Measurements from ENCODE around the gene IL17A. TPM values are rescaled to one million over a fixed set of nuclear protein-coding genes. Genes with fewer than 3 reads are reported as not detected.

IL17A gene
- total and polyA plus RNA-seq, 2 experiments from 2014 or later = not detected

DNA sequence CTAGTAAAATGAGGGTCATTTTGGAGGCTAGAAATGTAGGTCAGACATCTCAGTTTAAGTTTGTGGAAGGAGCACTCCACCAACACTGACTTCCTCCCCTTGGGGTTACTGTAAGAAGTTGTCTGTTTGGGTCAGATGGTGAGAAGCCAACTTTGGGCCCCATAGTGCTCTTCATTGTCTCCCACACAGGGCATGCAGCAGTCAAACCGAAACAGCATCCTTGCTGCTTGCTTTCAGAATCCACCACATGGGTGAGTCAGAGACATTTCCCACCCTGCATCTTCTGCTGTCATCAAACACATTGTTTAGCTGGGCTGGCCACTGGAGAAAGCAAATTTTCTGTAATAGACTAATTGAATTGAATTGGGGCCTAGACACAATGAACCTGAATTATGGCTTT, 41.3 kb downstream of the IL17A start:
- DNase-seq (ENCODE audit: low spot score) = no peak
- no peaks in the 10 kb centered on the region for H4K20me1 ChIP-seq (ENCODE audit: insufficient read depth, poor library complexity, severe bottlenecking)
- TF ChIP-seq EZH2 (IDR thresholded peaks at IDR 0.05; ENCODE audit: borderline replicate concordance) (no peak), EZH2phosphoT487 (IDR thresholded peaks at IDR 0.05; ENCODE audit: low read depth, severe bottlenecking, unreplicated experiment) (no peak)
- TF ChIP-seq, protein P1, sequence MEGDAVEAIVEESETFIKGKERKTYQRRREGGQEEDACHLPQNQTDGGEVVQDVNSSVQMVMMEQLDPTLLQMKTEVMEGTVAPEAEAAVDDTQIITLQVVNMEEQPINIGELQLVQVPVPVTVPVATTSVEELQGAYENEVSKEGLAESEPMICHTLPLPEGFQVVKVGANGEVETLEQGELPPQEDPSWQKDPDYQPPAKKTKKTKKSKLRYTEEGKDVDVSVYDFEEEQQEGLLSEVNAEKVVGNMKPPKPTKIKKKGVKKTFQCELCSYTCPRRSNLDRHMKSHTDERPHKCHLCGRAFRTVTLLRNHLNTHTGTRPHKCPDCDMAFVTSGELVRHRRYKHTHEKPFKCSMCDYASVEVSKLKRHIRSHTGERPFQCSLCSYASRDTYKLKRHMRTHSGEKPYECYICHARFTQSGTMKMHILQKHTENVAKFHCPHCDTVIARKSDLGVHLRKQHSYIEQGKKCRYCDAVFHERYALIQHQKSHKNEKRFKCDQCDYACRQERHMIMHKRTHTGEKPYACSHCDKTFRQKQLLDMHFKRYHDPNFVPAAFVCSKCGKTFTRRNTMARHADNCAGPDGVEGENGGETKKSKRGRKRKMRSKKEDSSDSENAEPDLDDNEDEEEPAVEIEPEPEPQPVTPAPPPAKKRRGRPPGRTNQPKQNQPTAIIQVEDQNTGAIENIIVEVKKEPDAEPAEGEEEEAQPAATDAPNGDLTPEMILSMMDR (IDR thresholded peaks at IDR 0.05; ENCODE audit: poor library complexity) = no peak
- no peaks in the 10 kb centered on the region for H3K9me3 ChIP-seq (ENCODE audit: low read depth)
- WGBS (ENCODE audit: low lambda C conversion rate, missing lambda C conversion rate) = 100% methylated on average over 1 of the region's 1 CpG
- H3K27ac ChIP-seq = no peak overlapping the region
- no peaks in the 10 kb centered on the region for H3K36me3 ChIP-seq (replicated peaks; ENCODE audit: insufficient read depth, low read depth)
- peaks cover 5% of the 10 kb centered on the region for H3K27me3 ChIP-seq
- H3K9me2 ChIP-seq (replicated peaks; ENCODE audit: insufficient read depth) = no peaks in the 10 kb centered on the region
- H2AFZ ChIP-seq = no peak overlapping the region
- H3K4me1 ChIP-seq (ENCODE audit: insufficient read depth) = no peaks in the 10 kb centered on the region
- H3K4me3 ChIP-seq = no peak overlapping the region
- H3K4me2 ChIP-seq = no peak overlapping the region
- H3K79me2 ChIP-seq = no peaks in the 10 kb centered on the region

DNA sequence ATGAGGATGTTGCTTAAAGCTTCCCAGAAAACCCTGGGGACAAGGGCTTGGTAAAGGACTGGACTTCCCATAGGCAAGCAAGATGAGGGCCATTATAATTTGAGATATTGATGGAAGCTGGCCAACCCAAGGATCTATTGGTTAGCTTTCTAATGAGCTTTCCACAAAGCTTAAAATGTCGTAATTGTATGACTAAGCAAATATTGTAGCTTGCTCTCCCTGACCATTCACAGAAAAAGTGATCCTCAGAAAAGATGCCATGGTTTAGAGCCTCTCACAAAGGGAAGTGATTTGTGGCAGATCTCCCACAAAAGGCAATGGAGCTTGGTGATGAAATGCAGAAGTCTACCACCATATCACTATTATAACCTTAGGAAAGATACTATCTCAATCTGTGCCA, 44.5 kb downstream of the IL17A start:
- Histone ChIP-seq H3K4me2 (no peak overlapping the region), H3K79me2 (no peaks in the 10 kb centered on the region), H3K27me3 (no peaks in the 10 kb centered on the region), H3K9me2 (replicated peaks; ENCODE audit: insufficient read depth) (no peaks in the 10 kb centered on the region), H3K4me1 (ENCODE audit: insufficient read depth) (no peaks in the 10 kb centered on the region), H4K20me1 (ENCODE audit: insufficient read depth, poor library complexity, severe bottlenecking) (no peaks in the 10 kb centered on the region), H3K36me3 (replicated peaks; ENCODE audit: insufficient read depth, low read depth) (no peaks in the 10 kb centered on the region), H3K4me3 (no peak overlapping the region), H3K27ac (no peak overlapping the region), H3K9me3 (ENCODE audit: low read depth) (no peaks in the 10 kb centered on the region), H2AFZ (no peak overlapping the region)
- DNase-seq (ENCODE audit: low spot score) = no peak
- 80% methylated on average over 1 of the region's 1 CpG for WGBS (ENCODE audit: low lambda C conversion rate, missing lambda C conversion rate)
- TF ChIP-seq EZH2phosphoT487 (IDR thresholded peaks at IDR 0.05; ENCODE audit: low read depth, severe bottlenecking, unreplicated experiment) (no peak), EZH2 (IDR thresholded peaks at IDR 0.05; ENCODE audit: borderline replicate concordance) (no peak)
- TF ChIP-seq, protein P1 (IDR thresholded peaks at IDR 0.05; ENCODE audit: poor library complexity) = no peak

DNA sequence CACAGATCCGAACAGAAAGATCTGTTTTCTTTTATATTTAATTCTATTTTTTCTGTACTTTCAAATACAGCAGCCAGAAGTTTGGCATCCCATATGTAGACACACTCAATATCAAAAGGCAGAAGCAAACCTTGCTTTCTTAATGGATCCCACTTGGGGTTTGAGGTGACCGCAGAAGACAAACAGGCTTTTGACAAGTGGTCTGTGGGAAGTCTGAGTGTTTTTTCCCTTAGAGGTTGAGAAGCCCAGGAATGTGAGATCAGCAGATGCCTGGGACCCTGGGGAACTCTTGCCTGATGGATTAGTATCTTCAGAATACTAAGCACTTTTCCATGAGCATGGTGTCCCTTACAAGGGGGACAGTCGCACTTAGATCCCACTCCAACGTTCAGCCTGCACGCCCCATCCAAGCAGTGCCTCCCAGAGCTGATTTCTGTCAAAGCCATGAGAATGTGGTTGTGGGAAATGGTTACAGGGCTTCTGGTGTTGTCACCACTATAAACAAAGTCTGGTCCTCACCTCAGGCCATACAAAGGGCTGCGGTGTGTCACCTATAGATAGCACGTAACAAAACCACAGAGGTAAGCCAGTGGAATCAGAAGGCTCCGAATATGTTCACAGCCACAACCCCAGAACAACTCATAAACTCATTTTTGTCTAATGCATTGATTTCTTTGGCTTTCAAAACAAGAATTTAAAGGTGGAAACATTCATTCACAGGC, 45.4 kb downstream of the IL17A start:
- Histone ChIP-seq H3K9me3 (ENCODE audit: low read depth) (no peaks in the 10 kb centered on the region), H3K27ac (no peak overlapping the region), H3K36me3 (replicated peaks; ENCODE audit: insufficient read depth, low read depth) (no peaks in the 10 kb centered on the region), H3K4me3 (no peak overlapping the region), H3K27me3 (no peaks in the 10 kb centered on the region), H3K79me2 (no peaks in the 10 kb centered on the region), H2AFZ (no peak overlapping the region), H3K4me1 (ENCODE audit: insufficient read depth) (no peaks in the 10 kb centered on the region), H4K20me1 (ENCODE audit: insufficient read depth, poor library complexity, severe bottlenecking) (no peaks in the 10 kb centered on the region), H3K9me2 (replicated peaks; ENCODE audit: insufficient read depth) (no peaks in the 10 kb centered on the region), H3K4me2 (no peak overlapping the region)
- no peak for TF ChIP-seq EZH2phosphoT487 (IDR thresholded peaks at IDR 0.05; ENCODE audit: low read depth, severe bottlenecking, unreplicated experiment)
- TF ChIP-seq, protein P1 (IDR thresholded peaks at IDR 0.05; ENCODE audit: poor library complexity) = no peak
- no peak for TF ChIP-seq EZH2 (IDR thresholded peaks at IDR 0.05; ENCODE audit: borderline replicate concordance)
- 79% methylated on average over 8 of the region's 8 CpGs for WGBS (ENCODE audit: low lambda C conversion rate, missing lambda C conversion rate)
- DNase-seq (ENCODE audit: low spot score) = no peak
